ENCODE measurements around the gene REX1BD.

Gene REX1BD

DNA sequence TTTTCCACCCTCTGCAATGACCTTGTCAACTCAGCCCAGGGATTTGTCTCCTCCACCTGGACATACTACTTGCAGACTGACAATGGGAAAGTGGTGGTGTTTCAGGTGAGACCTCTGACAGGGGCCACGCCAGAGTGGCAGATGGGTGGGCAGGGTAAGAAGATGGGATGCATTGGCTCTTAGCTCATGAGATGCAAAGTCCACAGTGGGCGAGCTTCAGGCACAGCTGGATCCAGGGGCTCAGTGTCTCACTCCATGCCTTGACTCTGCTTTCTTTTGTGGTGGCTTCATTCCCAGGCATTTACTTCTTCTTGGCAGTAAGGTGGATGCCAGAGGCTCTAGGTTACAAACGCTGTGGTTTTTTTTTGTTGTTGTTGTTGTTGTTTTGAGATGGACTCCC lies 27.4 kb downstream of the REX1BD start:
- H3K9ac ChIP-seq (ENCODE audit: low read length) = no peak overlapping the region
- H3K9me3 ChIP-seq (ENCODE audit: insufficient read depth, low read length) = no peaks in the 10 kb centered on the region
- H3K27me3 ChIP-seq (ENCODE audit: low read length) = peaks cover 1% of the 10 kb centered on the region; the same call in 1 of the 2 replicates
- H3F3A ChIP-seq (ENCODE audit: insufficient read depth) = no peaks in the 10 kb centered on the region
- no peak overlapping the region for H3K27ac ChIP-seq (ENCODE audit: low read depth, low read length)
- no peaks in the 10 kb centered on the region for H3K36me3 ChIP-seq (ENCODE audit: low read length)
- H3K79me2 ChIP-seq (ENCODE audit: insufficient read depth, low read length) = no peaks in the 10 kb centered on the region
- H2AFZ ChIP-seq (ENCODE audit: low read depth, low read length, severe bottlenecking) = no peak overlapping the region
- H3K4me2 ChIP-seq (ENCODE audit: low read depth, low read length, poor library complexity, severe bottlenecking) = no peak overlapping the region
- no peak for TF ChIP-seq EZH2phosphoT487 (conservative IDR thresholded peaks at IDR 0.05; ENCODE audit: low read length)
- H3K9me2 ChIP-seq (replicated peaks; ENCODE audit: insufficient read depth, low read length) = no peaks in the 10 kb centered on the region
- no peaks in the 10 kb centered on the region for H4K20me1 ChIP-seq (ENCODE audit: low read depth, low read length)
- no peak overlapping the region for H3K4me3 ChIP-seq (ENCODE audit: insufficient read depth, low read length, poor library complexity, severe bottlenecking)

DNA sequence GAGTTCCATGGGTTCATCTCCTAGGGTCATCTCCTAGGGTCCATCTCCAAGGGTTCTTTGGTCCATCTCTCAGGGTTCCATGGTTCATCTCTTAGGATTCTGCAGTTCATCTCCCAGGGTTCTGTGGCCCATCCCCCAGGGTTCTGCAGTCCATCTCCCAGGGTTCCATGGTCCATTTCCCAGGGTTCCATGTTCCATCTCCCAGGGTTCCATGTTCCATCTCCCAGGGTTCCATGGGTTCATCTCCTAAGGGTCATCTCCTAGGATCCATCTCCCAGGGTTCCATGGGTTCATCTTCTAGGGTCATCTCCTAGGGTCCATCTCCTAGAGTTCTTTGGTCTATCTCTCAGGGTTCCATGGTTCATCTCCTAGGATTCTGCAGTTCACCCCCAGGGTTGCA lies 29.0 kb downstream of the REX1BD start:
- H3K27ac ChIP-seq (ENCODE audit: low read depth, low read length) = no peak overlapping the region
- H3K9me2 ChIP-seq (replicated peaks; ENCODE audit: insufficient read depth, low read length) = no peaks in the 10 kb centered on the region
- H3F3A ChIP-seq (ENCODE audit: insufficient read depth) = no peaks in the 10 kb centered on the region
- H3K4me3 ChIP-seq (ENCODE audit: insufficient read depth, low read length, poor library complexity, severe bottlenecking) = no peak overlapping the region
- H2AFZ ChIP-seq (ENCODE audit: low read depth, low read length, severe bottlenecking) = no peak overlapping the region
- TF ChIP-seq, protein P1, sequence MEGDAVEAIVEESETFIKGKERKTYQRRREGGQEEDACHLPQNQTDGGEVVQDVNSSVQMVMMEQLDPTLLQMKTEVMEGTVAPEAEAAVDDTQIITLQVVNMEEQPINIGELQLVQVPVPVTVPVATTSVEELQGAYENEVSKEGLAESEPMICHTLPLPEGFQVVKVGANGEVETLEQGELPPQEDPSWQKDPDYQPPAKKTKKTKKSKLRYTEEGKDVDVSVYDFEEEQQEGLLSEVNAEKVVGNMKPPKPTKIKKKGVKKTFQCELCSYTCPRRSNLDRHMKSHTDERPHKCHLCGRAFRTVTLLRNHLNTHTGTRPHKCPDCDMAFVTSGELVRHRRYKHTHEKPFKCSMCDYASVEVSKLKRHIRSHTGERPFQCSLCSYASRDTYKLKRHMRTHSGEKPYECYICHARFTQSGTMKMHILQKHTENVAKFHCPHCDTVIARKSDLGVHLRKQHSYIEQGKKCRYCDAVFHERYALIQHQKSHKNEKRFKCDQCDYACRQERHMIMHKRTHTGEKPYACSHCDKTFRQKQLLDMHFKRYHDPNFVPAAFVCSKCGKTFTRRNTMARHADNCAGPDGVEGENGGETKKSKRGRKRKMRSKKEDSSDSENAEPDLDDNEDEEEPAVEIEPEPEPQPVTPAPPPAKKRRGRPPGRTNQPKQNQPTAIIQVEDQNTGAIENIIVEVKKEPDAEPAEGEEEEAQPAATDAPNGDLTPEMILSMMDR (IDR thresholded peaks at IDR 0.05; ENCODE audit: insufficient read depth, low read length, poor library complexity, severe bottlenecking) = no peak
- no peak for TF ChIP-seq EZH2phosphoT487 (conservative IDR thresholded peaks at IDR 0.05; ENCODE audit: low read length)
- no peaks in the 10 kb centered on the region for H3K9me3 ChIP-seq (ENCODE audit: insufficient read depth, low read length)
- H3K27me3 ChIP-seq (ENCODE audit: low read length) = no peaks in the 10 kb centered on the region
- H4K20me1 ChIP-seq (ENCODE audit: low read depth, low read length) = no peaks in the 10 kb centered on the region
- no peaks in the 10 kb centered on the region for H3K79me2 ChIP-seq (ENCODE audit: insufficient read depth, low read length)
- no peak overlapping the region for H3K4me2 ChIP-seq (ENCODE audit: low read depth, low read length, poor library complexity, severe bottlenecking)
- no peaks in the 10 kb centered on the region for H3K36me3 ChIP-seq (ENCODE audit: low read length)
- H3K9ac ChIP-seq (ENCODE audit: low read length) = no peak overlapping the region

DNA sequence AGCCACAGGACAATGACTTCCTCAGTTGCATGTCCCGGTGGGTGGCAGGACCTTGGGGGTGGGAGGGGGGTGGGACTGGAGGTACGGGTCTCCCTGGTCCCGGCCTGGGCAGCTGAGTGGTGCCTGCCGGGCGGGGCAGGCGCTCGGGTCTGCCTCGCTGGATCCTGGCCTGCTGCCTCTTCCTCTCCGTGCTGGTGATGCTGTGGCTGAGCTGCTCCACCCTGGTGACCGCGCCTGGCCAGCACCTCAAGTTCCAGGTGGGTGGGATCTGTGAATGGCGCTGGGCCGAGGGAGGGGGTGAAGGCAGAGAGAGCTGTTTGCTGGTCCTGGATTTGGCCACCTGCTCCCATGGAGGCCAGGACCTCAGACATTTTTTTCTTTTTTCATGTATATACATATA lies 29.6 kb downstream of the REX1BD start:
- Histone ChIP-seq H2AFZ (ENCODE audit: low read depth, low read length, severe bottlenecking) (no peak overlapping the region), H3K27ac (ENCODE audit: low read depth, low read length) (no peak overlapping the region), H3K9ac (ENCODE audit: low read length) (no peak overlapping the region), H3K79me2 (ENCODE audit: insufficient read depth, low read length) (no peaks in the 10 kb centered on the region), H4K20me1 (ENCODE audit: low read depth, low read length) (no peaks in the 10 kb centered on the region), H3K9me2 (replicated peaks; ENCODE audit: insufficient read depth, low read length) (no peaks in the 10 kb centered on the region), H3F3A (ENCODE audit: insufficient read depth) (no peaks in the 10 kb centered on the region), H3K9me3 (ENCODE audit: insufficient read depth, low read length) (no peaks in the 10 kb centered on the region), H3K4me2 (ENCODE audit: low read depth, low read length, poor library complexity, severe bottlenecking) (no peak overlapping the region), H3K36me3 (ENCODE audit: low read length) (no peaks in the 10 kb centered on the region), H3K27me3 (ENCODE audit: low read length) (no peaks in the 10 kb centered on the region), H3K4me3 (ENCODE audit: insufficient read depth, low read length, poor library complexity, severe bottlenecking) (no peak overlapping the region)
- no peak for TF ChIP-seq EZH2phosphoT487 (conservative IDR thresholded peaks at IDR 0.05; ENCODE audit: low read length)
- TF ChIP-seq, protein P1 (IDR thresholded peaks at IDR 0.05; ENCODE audit: insufficient read depth, low read length, poor library complexity, severe bottlenecking) = no peak

DNA sequence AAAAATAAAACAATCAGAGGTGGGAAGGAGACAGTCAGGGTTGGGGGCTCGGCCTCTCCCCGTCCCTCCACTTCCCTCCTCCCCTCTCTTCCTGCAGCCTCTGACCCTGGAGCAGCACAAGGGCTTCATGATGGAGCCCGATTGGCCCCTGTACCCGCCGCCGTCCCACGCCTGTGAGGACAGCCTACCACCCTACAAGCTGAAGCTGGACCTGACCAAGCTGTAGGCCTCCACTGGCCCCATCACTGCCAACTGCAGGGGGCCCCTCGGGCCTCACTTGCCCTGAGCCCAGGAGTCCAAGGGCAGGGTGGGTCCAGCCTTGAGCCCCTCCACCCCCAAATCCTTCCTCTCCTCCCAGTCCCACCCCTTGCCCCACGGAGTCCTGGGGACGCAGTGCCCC lies 31.7 kb downstream of the REX1BD start:
- Histone ChIP-seq H3F3A (ENCODE audit: insufficient read depth) (no peaks in the 10 kb centered on the region), H3K79me2 (ENCODE audit: insufficient read depth, low read length) (no peaks in the 10 kb centered on the region), H3K4me3 (ENCODE audit: insufficient read depth, low read length, poor library complexity, severe bottlenecking) (no peak overlapping the region), H3K4me2 (ENCODE audit: low read depth, low read length, poor library complexity, severe bottlenecking) (no peak overlapping the region), H3K27ac (ENCODE audit: low read depth, low read length) (no peak overlapping the region), H3K9ac (ENCODE audit: low read length) (no peak overlapping the region), H4K20me1 (ENCODE audit: low read depth, low read length) (no peaks in the 10 kb centered on the region), H3K9me3 (ENCODE audit: insufficient read depth, low read length) (no peaks in the 10 kb centered on the region), H2AFZ (ENCODE audit: low read depth, low read length, severe bottlenecking) (no peak overlapping the region), H3K9me2 (replicated peaks; ENCODE audit: insufficient read depth, low read length) (no peaks in the 10 kb centered on the region), H3K27me3 (ENCODE audit: low read length) (no peaks in the 10 kb centered on the region), H3K36me3 (ENCODE audit: low read length) (no peaks in the 10 kb centered on the region)
- TF ChIP-seq, protein P1 (IDR thresholded peaks at IDR 0.05; ENCODE audit: insufficient read depth, low read length, poor library complexity, severe bottlenecking) = no peak
- no peak for TF ChIP-seq EZH2phosphoT487 (conservative IDR thresholded peaks at IDR 0.05; ENCODE audit: low read length)
